ENCODE measurements around the gene SDHC. TPM values are rescaled to one million over a fixed set of nuclear protein-coding genes. Genes with fewer than 3 reads are reported as not detected.

SDHC gene
- total RNA-seq, 2 donors from 2014 or later, result 294 to 331 TPM

DNA sequence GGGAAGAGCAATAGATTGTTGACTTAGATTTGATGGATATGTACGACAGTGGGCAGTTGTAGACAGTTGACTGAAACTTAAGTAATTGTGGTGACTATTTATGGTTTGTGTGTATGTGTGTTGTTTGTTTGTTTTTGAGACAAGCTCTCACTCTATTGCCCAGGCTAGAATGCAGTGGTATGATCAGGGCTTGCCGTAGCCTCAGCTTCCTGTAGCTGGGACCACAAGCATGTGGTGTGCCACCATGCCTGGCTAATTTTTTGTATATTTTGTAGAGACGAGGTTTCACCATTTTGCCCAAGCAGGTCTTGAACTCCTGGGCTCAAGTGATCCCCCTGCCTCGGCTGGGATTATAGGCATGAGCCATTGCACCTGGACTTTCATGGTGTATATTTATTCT lies 9.8 kb downstream of the SDHC start:
- no peaks in the 10 kb centered on the region for H3K4me1 ChIP-seq
- no peaks in the 10 kb centered on the region for H3K27me3 ChIP-seq
- no peaks in the 10 kb centered on the region for H3K9me3 ChIP-seq
- H3K36me3 ChIP-seq, result no peaks in the 10 kb centered on the region
- no peak overlapping the region for H3K4me3 ChIP-seq
- no peak overlapping the region for H3K9ac ChIP-seq (ENCODE audit: low read depth in 2 of 2, low read length in 2 of 2)
- TF ChIP-seq, protein P1, sequence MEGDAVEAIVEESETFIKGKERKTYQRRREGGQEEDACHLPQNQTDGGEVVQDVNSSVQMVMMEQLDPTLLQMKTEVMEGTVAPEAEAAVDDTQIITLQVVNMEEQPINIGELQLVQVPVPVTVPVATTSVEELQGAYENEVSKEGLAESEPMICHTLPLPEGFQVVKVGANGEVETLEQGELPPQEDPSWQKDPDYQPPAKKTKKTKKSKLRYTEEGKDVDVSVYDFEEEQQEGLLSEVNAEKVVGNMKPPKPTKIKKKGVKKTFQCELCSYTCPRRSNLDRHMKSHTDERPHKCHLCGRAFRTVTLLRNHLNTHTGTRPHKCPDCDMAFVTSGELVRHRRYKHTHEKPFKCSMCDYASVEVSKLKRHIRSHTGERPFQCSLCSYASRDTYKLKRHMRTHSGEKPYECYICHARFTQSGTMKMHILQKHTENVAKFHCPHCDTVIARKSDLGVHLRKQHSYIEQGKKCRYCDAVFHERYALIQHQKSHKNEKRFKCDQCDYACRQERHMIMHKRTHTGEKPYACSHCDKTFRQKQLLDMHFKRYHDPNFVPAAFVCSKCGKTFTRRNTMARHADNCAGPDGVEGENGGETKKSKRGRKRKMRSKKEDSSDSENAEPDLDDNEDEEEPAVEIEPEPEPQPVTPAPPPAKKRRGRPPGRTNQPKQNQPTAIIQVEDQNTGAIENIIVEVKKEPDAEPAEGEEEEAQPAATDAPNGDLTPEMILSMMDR (IDR thresholded peaks at IDR 0.05), result no peak
- no peak overlapping the region for H3K27ac ChIP-seq
- no peak for DNase-seq
- intact Hi-C loops (cut with DNase I), result no loop called here

DNA sequence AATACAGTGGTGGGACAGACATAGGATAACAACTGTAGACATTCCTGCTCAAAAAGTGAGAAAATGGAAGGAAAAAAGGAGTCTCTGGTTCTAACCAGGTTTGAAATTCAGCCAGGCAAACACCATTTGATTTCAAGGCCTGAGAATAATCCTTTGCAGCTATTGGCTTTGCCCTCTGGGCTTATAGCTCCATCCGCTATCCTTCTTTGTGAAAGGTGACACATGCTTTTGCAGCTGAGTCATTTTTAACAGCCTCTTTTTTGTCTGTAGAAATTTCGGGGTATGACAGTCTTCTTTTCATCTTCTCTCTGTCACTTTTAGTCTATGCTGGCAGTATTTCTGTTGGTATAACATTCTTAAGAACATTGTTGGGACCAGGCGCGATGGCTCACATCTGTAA lies 16.2 kb downstream of the SDHC start:
- H3K9ac ChIP-seq (ENCODE audit: low read depth in 2 of 2, low read length in 2 of 2), result no peak overlapping the region
- no peaks in the 10 kb centered on the region for H3K36me3 ChIP-seq
- intact Hi-C loops (cut with DNase I), result no loop called here
- TF ChIP-seq, protein P1 (IDR thresholded peaks at IDR 0.05), result no peak
- no peak overlapping the region for H3K27ac ChIP-seq
- H3K4me3 ChIP-seq, result no peak overlapping the region
- no peak for DNase-seq
- no peaks in the 10 kb centered on the region for H3K9me3 ChIP-seq
- no peaks in the 10 kb centered on the region for H3K27me3 ChIP-seq
- no peaks in the 10 kb centered on the region for H3K4me1 ChIP-seq

DNA sequence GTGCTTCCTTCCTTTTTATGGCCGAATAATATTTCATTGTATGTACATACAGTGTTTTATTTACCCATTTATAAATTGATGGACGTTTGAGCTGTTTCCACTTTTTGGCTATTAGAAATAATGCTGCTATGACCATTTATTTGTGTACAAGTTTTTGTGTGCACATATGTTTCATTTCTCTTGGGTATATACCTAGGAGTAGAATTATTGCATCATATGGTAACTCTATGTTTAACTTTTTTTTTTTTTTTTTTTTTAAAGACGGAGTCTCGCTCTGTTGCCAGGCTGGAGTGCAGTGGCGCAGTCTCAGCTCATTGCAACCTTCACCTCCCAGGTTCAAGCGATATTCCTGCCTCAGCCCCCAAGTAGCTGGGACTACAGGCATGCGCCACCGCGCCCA lies 19.0 kb downstream of the SDHC start:
- no peaks in the 10 kb centered on the region for H3K9me3 ChIP-seq
- H3K9ac ChIP-seq (ENCODE audit: low read depth in 2 of 2, low read length in 2 of 2), result no peak overlapping the region
- no peaks in the 10 kb centered on the region for H3K4me1 ChIP-seq
- H3K27me3 ChIP-seq, result no peaks in the 10 kb centered on the region
- TF ChIP-seq, protein P1 (IDR thresholded peaks at IDR 0.05), result no peak
- H3K4me3 ChIP-seq, result no peak overlapping the region
- no peak for DNase-seq
- H3K27ac ChIP-seq, result no peak overlapping the region
- intact Hi-C loops (cut with DNase I), result no loop called here
- H3K36me3 ChIP-seq, result no peaks in the 10 kb centered on the region

DNA sequence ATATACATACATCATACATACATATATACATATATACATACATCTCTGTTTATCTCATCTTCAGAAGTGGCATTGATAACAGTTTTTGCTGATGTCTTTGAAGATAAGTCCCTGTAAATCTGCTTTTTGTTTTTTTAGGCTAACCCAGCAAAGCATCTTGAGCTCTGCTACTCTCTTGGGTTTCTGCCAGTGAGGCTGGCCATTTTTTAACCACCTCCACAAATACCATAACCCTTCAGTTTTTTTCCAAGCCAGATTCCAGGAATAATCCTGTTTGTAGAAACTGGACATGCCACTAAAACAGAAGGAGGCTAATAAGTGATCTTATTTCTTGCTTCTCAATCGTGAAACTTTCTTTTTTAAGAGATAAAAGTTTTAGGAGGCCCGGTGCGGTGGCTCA lies 21.6 kb downstream of the SDHC start:
- no peaks in the 10 kb centered on the region for H3K4me1 ChIP-seq
- no peaks in the 10 kb centered on the region for H3K36me3 ChIP-seq
- DNase-seq, result no peak
- H3K27ac ChIP-seq, result no peak overlapping the region
- H3K4me3 ChIP-seq, result no peak overlapping the region
- TF ChIP-seq, protein P1 (IDR thresholded peaks at IDR 0.05), result no peak
- H3K9me3 ChIP-seq, result no peaks in the 10 kb centered on the region
- no peaks in the 10 kb centered on the region for H3K27me3 ChIP-seq
- no peak overlapping the region for H3K9ac ChIP-seq (ENCODE audit: low read depth in 2 of 2, low read length in 2 of 2)
- intact Hi-C loops (cut with DNase I), result no loop called here

DNA sequence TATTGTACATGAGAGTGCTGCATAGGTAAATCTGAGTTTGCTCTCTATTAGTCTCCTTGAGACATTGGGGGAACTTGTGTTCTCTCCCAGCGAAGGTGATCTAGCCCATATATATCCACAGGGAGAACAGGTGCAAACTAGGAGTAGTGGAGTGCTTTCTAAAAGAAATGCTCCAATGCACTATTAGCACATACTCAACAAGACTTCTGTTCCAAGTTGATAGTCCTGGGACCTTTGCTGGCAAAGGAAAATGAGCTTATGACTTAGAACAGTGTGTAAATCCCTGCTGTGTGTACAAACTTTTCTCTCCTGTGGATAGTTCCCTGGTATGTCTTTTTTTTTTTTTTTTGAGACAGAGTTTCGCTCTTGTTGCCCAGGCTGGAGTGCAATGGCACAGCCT lies 28.0 kb downstream of the SDHC start:
- Histone ChIP-seq H3K9ac (ENCODE audit: low read depth in 2 of 2, low read length in 2 of 2) (no peak overlapping the region), H3K4me3 (no peak overlapping the region), H3K4me1 (no peaks in the 10 kb centered on the region), H3K27ac (no peak overlapping the region), H3K27me3 (no peaks in the 10 kb centered on the region), H3K9me3 (no peaks in the 10 kb centered on the region), H3K36me3 (peaks cover 4% of the 10 kb centered on the region)
- TF ChIP-seq, protein P1 (IDR thresholded peaks at IDR 0.05), result no peak
- intact Hi-C loops (cut with DNase I), result no loop called here
- DNase-seq, result no peak

DNA sequence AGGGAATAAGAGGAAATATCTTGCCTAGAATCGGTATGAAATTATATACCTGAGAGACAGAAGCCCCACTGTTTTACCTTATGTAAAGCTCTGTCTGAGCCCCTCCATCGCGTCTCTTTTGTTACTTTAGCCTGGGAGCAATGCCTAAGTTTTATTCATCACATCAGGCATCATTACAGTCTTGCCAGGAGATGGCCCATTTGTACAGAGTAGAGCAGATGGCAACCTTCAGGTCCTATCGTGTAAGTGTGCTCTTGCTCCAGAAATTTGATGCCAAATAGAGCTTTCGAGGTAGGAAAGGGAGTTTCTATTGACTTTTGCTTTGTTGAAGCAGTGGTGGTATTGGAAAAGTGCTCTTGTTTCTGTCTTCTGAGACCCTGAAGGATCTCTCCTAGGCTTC lies 28.6 kb downstream of the SDHC start:
- H3K4me1 ChIP-seq, result no peaks in the 10 kb centered on the region
- intact Hi-C loops (cut with DNase I), result no loop called here
- peaks cover 4% of the 10 kb centered on the region for H3K36me3 ChIP-seq
- H3K27ac ChIP-seq, result no peak overlapping the region
- no peaks in the 10 kb centered on the region for H3K9me3 ChIP-seq
- no peaks in the 10 kb centered on the region for H3K27me3 ChIP-seq
- no peak overlapping the region for H3K4me3 ChIP-seq
- DNase-seq, result no peak
- no peak overlapping the region for H3K9ac ChIP-seq (ENCODE audit: low read depth in 2 of 2, low read length in 2 of 2)
- TF ChIP-seq, protein P1 (IDR thresholded peaks at IDR 0.05), result no peak

Measured in colonic mucosa (tissue), 4 donors.